Mesodermal cell (in vitro differentiated cells): Measurements from ENCODE around the gene SP4.

ENCODE experiments used
- H3K27ac ChIP-seq: 2 replicates; pipeline ENCODE4 v1.7.0; 2013; ENCODE audit warnings: mild to moderate bottlenecking, low read depth, low read length, moderate library complexity; ENCODE audit not compliant: severe bottlenecking
- H3K36me3 ChIP-seq: 2 replicates; pipeline ENCODE4 v1.7.1; 2013; ENCODE audit warnings: mild to moderate bottlenecking, low read length, moderate library complexity; ENCODE audit not compliant: control insufficient read depth, insufficient read depth
- H3K4me1 ChIP-seq: one replicate; pipeline ENCODE4 v1.7.1; 2013; ENCODE audit warnings: mild to moderate bottlenecking, low read length; ENCODE audit not compliant: insufficient read depth, control insufficient read depth, poor library complexity, severe bottlenecking
- H3K4me3 ChIP-seq: 2 replicates; pipeline ENCODE4 v1.7.0; 2013; ENCODE audit warnings: low read length, control low read depth, mild to moderate bottlenecking; ENCODE audit not compliant: insufficient read depth, poor library complexity, severe bottlenecking; ENCODE audit errors: extremely low read depth
- H3K9me3 ChIP-seq: 2 replicates; pipeline ENCODE4 v1.7.1; 2013; ENCODE audit warnings: mild to moderate bottlenecking, low read length, moderate library complexity; ENCODE audit not compliant: control insufficient read depth
- WGBS, 2 experiments: methylation state at CpG; one replicate each; pipeline ENCODE4 v1.1.5; 2013; ENCODE audit warnings: missing lambda C conversion rate in 2 of 2; ENCODE audit not compliant: insufficient coverage in 2 of 2; 5-methylcytosine and 5-hydroxymethylcytosine counted together

Gene SP4

DNA sequence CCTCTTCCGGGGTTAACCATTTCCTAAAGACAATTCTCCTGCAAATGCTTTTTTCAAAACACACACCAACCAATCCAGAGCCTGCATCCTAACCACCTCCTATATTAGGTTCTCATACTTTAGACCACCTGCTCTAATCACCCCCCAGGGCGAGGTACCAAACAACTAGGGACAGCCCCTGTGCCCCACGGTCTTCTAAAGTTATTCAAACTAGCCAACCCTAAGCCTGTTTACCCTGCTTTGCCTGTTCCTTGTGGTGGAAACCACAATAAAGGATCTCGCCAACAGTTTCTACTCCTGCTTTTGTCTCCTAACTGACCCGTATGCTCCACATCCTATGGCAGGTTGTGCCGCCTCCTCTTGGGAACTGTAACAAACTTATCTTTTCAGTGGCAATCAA is 21.1 kb downstream of the SP4 start:
- 88 to 92% methylated on average over 6 of the region's 6 CpGs for WGBS, 2 experiments
- no peak overlapping the region for H3K27ac ChIP-seq
- no peaks in the 10 kb centered on the region for H3K4me1 ChIP-seq
- H3K9me3 ChIP-seq = peaks cover 23% of the 10 kb centered on the region
- no peaks in the 10 kb centered on the region for H3K36me3 ChIP-seq
- no peak overlapping the region for H3K4me3 ChIP-seq

DNA sequence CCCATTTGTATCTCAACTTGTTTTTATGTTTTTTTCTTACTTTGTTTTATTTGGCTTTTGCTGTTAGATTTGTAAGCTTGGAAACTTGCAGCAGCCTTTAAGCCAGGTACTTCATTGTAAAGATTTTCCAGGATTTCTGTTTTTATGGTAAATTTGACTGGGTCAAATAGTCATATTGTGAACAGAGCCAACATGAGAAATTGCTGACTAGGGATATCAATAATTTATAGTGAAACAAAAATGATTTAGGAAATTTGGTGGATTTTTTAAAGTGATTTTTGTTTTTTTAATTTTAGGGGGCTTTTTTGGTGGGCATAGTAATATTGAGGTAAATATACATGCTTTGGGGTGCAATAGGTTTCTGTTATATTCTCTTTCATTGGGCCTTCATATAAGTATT is 22.2 kb downstream of the SP4 start:
- H3K4me3 ChIP-seq = no peak overlapping the region
- H3K9me3 ChIP-seq = peaks cover 32% of the 10 kb centered on the region
- no peaks in the 10 kb centered on the region for H3K36me3 ChIP-seq
- no peak overlapping the region for H3K27ac ChIP-seq
- H3K4me1 ChIP-seq = no peaks in the 10 kb centered on the region

DNA sequence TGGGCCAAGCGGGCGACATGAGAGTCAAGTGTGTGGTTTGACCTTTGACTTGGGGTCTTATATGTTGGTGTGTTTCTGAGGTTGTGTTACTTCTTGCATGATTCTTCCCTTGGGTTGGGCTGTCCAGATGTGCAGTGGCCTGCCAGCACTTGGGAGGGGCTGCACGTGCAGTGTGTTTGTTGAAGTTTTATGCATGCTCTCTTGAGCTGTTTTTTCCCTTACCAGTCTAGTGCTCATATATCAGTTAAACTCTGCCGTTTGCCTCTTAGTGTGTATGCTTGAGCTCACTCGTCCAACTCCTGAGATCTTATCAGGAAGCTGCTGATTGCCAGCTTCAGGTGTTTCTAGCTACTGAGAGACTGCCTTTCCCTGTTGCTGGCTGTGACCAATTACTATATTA is 23.1 kb downstream of the SP4 start:
- H3K4me1 ChIP-seq = no peaks in the 10 kb centered on the region
- 94 to 96% methylated on average over 5 of the region's 5 CpGs for WGBS, 2 experiments
- peaks cover 41% of the 10 kb centered on the region for H3K9me3 ChIP-seq
- no peak overlapping the region for H3K27ac ChIP-seq
- H3K4me3 ChIP-seq = no peak overlapping the region
- H3K36me3 ChIP-seq = peaks cover 8% of the 10 kb centered on the region

DNA sequence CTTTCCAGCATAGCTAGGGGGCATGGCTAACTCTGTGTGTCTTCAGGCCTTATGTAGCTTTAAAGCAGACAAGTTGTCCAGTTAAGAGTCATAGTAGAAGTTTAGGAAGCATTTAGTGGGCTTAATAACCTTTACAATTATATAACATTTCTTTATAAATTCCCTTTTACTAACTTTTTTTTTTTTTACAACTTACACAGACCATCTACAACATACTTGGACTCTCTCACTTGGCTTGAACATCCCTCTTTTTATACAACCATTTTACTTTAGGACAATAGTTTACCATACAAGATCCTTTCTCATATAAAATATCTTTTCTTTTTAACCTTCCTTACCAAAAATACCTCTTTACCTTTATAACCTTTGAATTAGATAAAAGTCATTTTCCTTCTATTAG is 26.3 kb downstream of the SP4 start:
- Histone ChIP-seq H3K4me3 (no peak overlapping the region), H3K4me1 (no peaks in the 10 kb centered on the region), H3K36me3 (peaks cover 18% of the 10 kb centered on the region), H3K27ac (no peak overlapping the region), H3K9me3 (peaks cover 46% of the 10 kb centered on the region)

DNA sequence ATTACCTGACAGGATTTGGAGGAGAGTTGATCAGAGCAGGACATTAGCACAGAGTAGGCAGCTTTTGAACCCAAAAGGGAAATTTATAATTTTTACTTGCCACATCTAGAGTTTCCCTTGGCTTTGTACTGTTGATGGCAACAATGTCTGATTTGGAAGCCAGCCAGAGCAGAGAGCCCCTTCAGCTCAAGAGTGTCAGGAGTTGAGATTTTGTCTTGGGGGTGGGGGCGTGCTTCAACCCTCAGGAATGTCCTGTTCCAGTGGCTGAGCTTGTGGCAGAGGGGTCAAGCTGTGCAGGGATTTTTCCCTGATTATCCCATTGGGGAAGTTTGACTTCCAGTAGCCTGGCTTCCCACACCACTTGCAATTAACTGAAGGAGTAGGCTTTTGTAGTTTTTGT is 27.0 kb downstream of the SP4 start:
- Histone ChIP-seq H3K36me3 (peaks cover 18% of the 10 kb centered on the region), H3K4me1 (no peaks in the 10 kb centered on the region), H3K9me3 (peaks cover 46% of the 10 kb centered on the region), H3K4me3 (no peak overlapping the region), H3K27ac (no peak overlapping the region)
- 100% methylated on average over 1 of the region's 1 CpG for WGBS, 2 experiments

DNA sequence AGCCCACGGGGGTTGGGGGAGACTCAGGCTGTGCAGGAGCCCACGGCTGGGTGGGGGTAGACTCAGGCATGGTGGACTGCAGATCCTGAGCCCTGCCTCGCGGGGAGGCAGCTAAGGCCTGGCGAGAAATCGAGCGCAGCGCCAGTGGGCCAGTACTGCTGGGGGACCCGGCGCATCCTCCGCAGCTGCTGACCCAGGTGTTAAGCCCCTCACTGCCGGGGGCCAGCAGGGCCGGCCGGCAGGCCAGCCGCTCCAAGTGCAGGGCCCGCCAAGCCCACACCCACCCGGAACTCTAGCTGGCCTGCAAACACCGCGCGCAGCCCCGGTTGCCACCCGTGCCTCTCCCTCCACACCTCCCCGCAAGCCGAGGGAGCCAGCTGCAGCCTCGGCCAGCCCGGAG is 33.4 kb downstream of the SP4 start:
- H3K9me3 ChIP-seq = peaks cover 2% of the 10 kb centered on the region
- peaks cover 7% of the 10 kb centered on the region for H3K36me3 ChIP-seq
- no peaks in the 10 kb centered on the region for H3K4me1 ChIP-seq
- 94 to 95% methylated on average over 23 to 25 of the region's 26 CpGs for WGBS, 2 experiments
- H3K27ac ChIP-seq = no peak overlapping the region
- H3K4me3 ChIP-seq = no peak overlapping the region

DNA sequence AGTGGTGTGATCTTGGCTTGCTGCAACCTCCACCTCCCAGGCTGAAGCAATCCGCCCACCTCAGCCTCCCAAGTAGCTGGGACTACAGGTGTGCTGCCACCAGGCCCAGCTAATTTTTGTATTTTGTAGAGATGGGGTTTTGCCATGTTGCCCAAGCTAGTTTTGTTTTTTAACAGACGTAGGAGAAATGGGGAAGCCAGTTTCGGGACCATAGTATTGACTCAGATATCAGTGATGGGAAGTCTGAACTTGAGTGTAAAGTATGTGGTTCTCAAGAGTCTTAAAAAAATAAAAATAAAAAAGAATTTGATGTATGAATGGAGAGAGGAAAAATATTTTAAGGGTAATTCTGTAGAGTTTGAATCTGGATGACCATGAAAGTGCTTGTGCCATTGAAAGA is 34.2 kb downstream of the SP4 start:
- no peaks in the 10 kb centered on the region for H3K9me3 ChIP-seq
- H3K4me3 ChIP-seq = no peak overlapping the region
- 90 to 94% methylated on average over 2 to 3 of the region's 3 CpGs for WGBS, 2 experiments
- no peaks in the 10 kb centered on the region for H3K4me1 ChIP-seq
- H3K36me3 ChIP-seq = peaks cover 4% of the 10 kb centered on the region
- no peak overlapping the region for H3K27ac ChIP-seq

DNA sequence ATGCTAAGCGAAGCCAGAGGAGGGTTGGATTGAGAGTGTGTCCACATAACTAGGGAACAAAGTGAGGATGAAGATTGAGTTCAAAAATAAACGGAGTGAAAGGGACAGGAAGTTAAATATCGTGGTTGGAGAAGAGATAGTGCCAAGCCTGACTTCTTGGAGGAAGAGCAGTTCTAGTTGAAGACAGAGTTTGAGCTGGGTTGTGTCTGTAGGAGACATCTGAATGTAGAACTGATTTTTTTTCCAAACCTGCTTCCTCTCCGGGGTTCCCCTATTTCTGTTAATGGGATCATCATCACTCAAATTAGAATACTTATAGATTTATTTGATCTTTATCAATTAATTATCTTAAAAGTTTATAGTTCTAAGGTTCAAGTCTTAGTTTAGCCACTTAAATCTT is 35.6 kb downstream of the SP4 start:
- Histone ChIP-seq H3K4me1 (no peaks in the 10 kb centered on the region), H3K27ac (no peak overlapping the region), H3K9me3 (no peaks in the 10 kb centered on the region), H3K36me3 (peaks cover 3% of the 10 kb centered on the region), H3K4me3 (no peak overlapping the region)
- 96 to 100% methylated on average over 3 of the region's 4 CpGs for WGBS, 2 experiments

DNA sequence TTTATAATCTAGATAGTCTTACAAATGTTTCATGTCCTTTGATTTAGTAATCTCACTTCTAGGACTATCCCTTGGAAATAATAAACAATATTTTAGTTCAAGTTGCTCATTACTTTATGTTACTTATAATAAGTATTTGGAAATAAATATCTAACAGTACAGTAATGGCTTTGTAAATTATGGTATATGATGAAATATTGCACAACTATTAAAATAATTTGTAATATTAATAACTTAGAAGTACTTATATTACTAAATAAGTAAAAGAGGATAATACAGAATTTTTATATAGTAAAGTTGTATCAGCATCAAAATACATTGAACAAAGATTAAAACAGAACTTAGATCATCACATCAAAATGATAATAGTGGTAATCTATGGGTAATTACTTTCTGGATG is 41.1 kb downstream of the SP4 start:
- no peaks in the 10 kb centered on the region for H3K9me3 ChIP-seq

DNA sequence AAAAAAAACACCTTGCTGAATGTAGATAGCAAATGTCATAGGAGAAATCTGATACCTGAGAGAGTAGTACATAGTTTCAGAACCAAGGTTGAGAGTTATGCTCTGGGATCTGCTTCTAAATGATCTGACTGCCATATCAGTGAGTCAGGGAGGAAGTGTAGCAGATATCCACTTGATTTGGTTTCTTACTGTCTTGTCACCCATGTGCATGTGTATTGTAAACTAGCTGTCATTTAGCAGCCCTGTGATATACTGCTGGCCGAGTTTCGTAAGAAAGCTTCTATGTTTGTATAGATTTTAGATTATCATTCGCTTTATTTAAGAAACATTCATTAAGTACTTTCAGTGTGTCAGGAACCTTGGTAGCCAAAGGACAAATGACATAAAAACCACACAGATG is 42.0 kb downstream of the SP4 start:
- Histone ChIP-seq H3K27ac (no peak overlapping the region), H3K9me3 (no peaks in the 10 kb centered on the region), H3K4me1 (no peaks in the 10 kb centered on the region), H3K4me3 (no peak overlapping the region), H3K36me3 (no peaks in the 10 kb centered on the region)
- WGBS, 2 experiments = no CpG with 5 or more reads among the region's 3 CpGs

More for the DNA sequence above, 41.1 kb downstream of the SP4 start:
- H3K36me3 ChIP-seq = no peaks in the 10 kb centered on the region
- no peaks in the 10 kb centered on the region for H3K4me1 ChIP-seq
- no peak overlapping the region for H3K4me3 ChIP-seq
- no peak overlapping the region for H3K27ac ChIP-seq

DNA sequence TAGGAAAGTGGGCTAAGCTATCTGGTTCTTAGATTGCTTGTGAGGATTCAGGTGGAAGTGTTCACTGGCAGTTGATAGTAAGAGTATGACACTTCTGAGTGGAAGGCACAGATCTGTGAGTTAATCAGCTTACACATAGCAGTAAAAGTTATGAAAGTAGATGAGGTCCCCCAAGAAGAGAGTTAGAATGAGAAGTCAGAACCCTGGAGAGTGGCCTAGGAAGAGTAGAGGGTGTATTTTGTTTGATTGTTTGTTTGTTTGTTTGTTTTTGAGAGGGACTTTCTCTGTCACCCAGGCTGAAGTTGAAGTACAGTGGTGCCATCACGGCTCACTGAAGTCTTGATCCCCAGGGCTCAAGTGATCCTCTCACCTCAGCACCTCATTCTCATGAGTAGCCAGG is 44.1 kb downstream of the SP4 start:
- H3K4me1 ChIP-seq = no peaks in the 10 kb centered on the region
- no peaks in the 10 kb centered on the region for H3K36me3 ChIP-seq
- no peak overlapping the region for H3K27ac ChIP-seq
- WGBS, 2 experiments = no CpG with 5 or more reads among the region's 1 CpG
- no peak overlapping the region for H3K4me3 ChIP-seq
- H3K9me3 ChIP-seq = no peaks in the 10 kb centered on the region

DNA sequence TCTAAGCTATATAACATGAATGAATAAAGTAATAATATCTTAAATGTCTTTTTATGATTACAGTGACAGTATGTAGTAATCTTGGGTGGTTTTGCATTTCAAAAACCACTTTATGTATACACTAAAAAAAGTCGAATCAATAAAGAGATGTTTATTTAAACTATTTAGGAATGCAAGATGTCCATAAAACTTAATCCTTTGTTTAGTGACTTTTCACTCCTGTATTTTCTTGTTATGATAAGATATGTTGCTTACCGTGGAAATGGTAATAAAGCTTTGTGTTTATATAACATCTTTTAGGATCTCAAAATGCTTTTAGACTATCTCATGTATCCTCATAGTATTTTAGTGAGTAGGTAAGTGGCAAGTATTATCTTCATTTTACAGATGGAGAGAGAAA is 48.5 kb downstream of the SP4 start:
- no peaks in the 10 kb centered on the region for H3K9me3 ChIP-seq
- H3K27ac ChIP-seq = no peak overlapping the region
- H3K36me3 ChIP-seq = no peaks in the 10 kb centered on the region
- H3K4me3 ChIP-seq = no peak overlapping the region
- no peaks in the 10 kb centered on the region for H3K4me1 ChIP-seq
- WGBS, 2 experiments = no CpG with 5 or more reads among the region's 2 CpGs
